HepG2 (cell line): Measurements from ENCODE around the gene MRPS2. TPM values are rescaled to one million over a fixed set of nuclear protein-coding genes. Genes with fewer than 3 reads are reported as not detected.

Source experiments
- ATAC-seq: fragments of 200-7000 bp; cut with Tn5 transposase; 3 replicates; pipeline ENCODE4 v1.9.1; 2020; ENCODE audit warnings: mild to moderate bottlenecking, moderate library complexity
- BruUV-seq: library from RNA; stranded (reverse); fragments of 400-500 nt; replicated peaks from 2 replicates; lab custom pipeline; 2021; lab: Mats Ljungman, UMichigan
- CTCF ChIA-PET: fragments of 300-600 bp; formaldehyde crosslinking; extraction: SDS; loops from one replicate; lab custom pipeline; 2021; ENCODE audit warnings: low total read pairs, inconsistent platforms, low intra/inter-chr PET ratio; lab: Yijun Ruan, JAX
- POLR2A ChIA-PET: fragments of 350-600 bp; sonication (Branson Sonifier 250); formaldehyde crosslinking; loops from one replicate; lab custom pipeline; 2020; ENCODE audit warnings: antibody characterized with exemption, inconsistent platforms; lab: Yijun Ruan, JAX
- DNase-seq: peaks from one replicate; pipeline ENCODE4 v3.0.0-alpha.2; 2015; ENCODE audit warnings: low spot score
- FAIRE-seq: peaks from 3 replicates; lab custom pipeline; 2011; peaks lifted over from hg19 to GRCh38; lab: Jason Lieb, UNC
- H2AFZ ChIP-seq: one replicate; pipeline ENCODE4 v1.6.1; 2011; ENCODE audit warnings: low read length, inconsistent platforms
- H3K27ac ChIP-seq: fragments of 300-600 bp; 3 replicates; pipeline ENCODE4 v1.8.0; 2011; ENCODE audit warnings: mixed run types, mild to moderate bottlenecking, mixed read lengths, low read length, inconsistent platforms; ENCODE audit not compliant: insufficient read depth; ENCODE audit errors: extremely low read length
- H3K27me3 ChIP-seq, 2 experiments: fragments of 200-600 bp in 1 of 2; 2 replicates in 1 of 2; 3 replicates in 1 of 2; pipeline versions ENCODE4 v1.6.0 to v1.8.0; 2011; ENCODE audit warnings: low read length in 2 of 2, mild to moderate bottlenecking in 2 of 2, moderate library complexity in 2 of 2, inconsistent platforms in 1 of 2; ENCODE audit not compliant: insufficient read depth in 2 of 2, control insufficient read depth in 1 of 2
- H3K36me3 ChIP-seq, 2 experiments: fragments of 200-600 bp in 1 of 2; replicated peaks in 1 of 2; 2 replicates in 1 of 2; 3 replicates in 1 of 2; pipeline versions ENCODE4 v1.5.1 to v1.8.0; 2011; ENCODE audit warnings: low read length in 2 of 2, inconsistent platforms in 1 of 2; ENCODE audit not compliant: insufficient read depth in 2 of 2, control insufficient read depth in 1 of 2
- H3K4me1 ChIP-seq: 2 replicates; pipeline ENCODE4 v1.5.1; 2012; ENCODE audit warnings: low read length, inconsistent platforms; ENCODE audit not compliant: insufficient read depth
- H3K4me2 ChIP-seq: 2 replicates; pipeline ENCODE4 v1.6.0; 2011; ENCODE audit warnings: low read depth, low read length, inconsistent platforms
- H3K4me3 ChIP-seq, 3 experiments: fragments of 200-600 bp in 1 of 3; sonication (generic), shearing (Covaris generic) in 1 of 3; replicated peaks in 1 of 3; 2 replicates each; pipeline ENCODE4 v1.5.1; 2011 to 2016; ENCODE audit warnings: low read length in 3 of 3, inconsistent platforms in 2 of 3, low read depth in 2 of 3, mild to moderate bottlenecking in 2 of 3, control low read depth in 1 of 3, mixed read lengths in 1 of 3; ENCODE audit not compliant: insufficient read depth in 1 of 3
- H3K79me2 ChIP-seq: one replicate; pipeline ENCODE4 v1.6.1; 2011; ENCODE audit warnings: low read length, inconsistent platforms; ENCODE audit not compliant: insufficient read depth
- H3K9ac ChIP-seq: 2 replicates; pipeline ENCODE4 v1.6.0; 2011; ENCODE audit warnings: mild to moderate bottlenecking, low read depth, low read length, inconsistent platforms; ENCODE audit not compliant: insufficient read depth
- H3K9me3 ChIP-seq: 2 replicates; pipeline ENCODE4 v1.5.1; 2012; ENCODE audit warnings: mild to moderate bottlenecking, low read length
- H4K20me1 ChIP-seq: 2 replicates; pipeline ENCODE4 v1.6.0; 2011; ENCODE audit warnings: inconsistent platforms, mild to moderate bottlenecking, low read length, moderate library complexity; ENCODE audit not compliant: insufficient read depth
- CENPX ChIP-seq: sonication (generic); formaldehyde crosslinking; IDR thresholded peaks from 2 replicates; pipeline ENCODE4 v1.9.0; 2021; ENCODE audit warnings: mild to moderate bottlenecking, missing genetic modification reagents, moderate library complexity
- FOSL2 ChIP-seq: sonication (generic); formaldehyde crosslinking; IDR thresholded peaks from 2 replicates; pipeline ENCODE4 v1.4.0; 2020; ENCODE audit warnings: missing genetic modification reagents
- HOXA9 ChIP-seq: sonication (generic); formaldehyde crosslinking; IDR thresholded peaks from 2 replicates; pipeline ENCODE4 v1.8.1; 2022; ENCODE audit warnings: missing genetic modification reagents, mild to moderate bottlenecking, moderate library complexity, borderline replicate concordance
- ISX ChIP-seq: sonication (generic); formaldehyde crosslinking; conservative IDR thresholded peaks from 2 replicates; pipeline ENCODE4 v1.5.0; 2020; ENCODE audit warnings: missing genetic modification reagents
- MAFK ChIP-seq, 2 experiments: IDR thresholded peaks in 1 of 2; conservative IDR thresholded peaks in 1 of 2; 2 replicates each; pipeline ENCODE4 v1.6.1; 2011; ENCODE audit warnings: improper control_type of control experiment in 2 of 2, low read length in 2 of 2
- ZNF260 ChIP-seq: sonication (generic); formaldehyde crosslinking; IDR thresholded peaks from 2 replicates; pipeline ENCODE4 v1.4.0; 2020; ENCODE audit warnings: missing genetic modification reagents, low read depth, mild to moderate bottlenecking, borderline replicate concordance
- ZNF264 ChIP-seq: sonication (generic); formaldehyde crosslinking; IDR thresholded peaks from 2 replicates; pipeline ENCODE4 v1.4.0; 2020; ENCODE audit warnings: missing genetic modification reagents
- ZNF672 ChIP-seq: sonication (generic); formaldehyde crosslinking; IDR thresholded peaks from 2 replicates; pipeline ENCODE4 v1.8.1; 2022; ENCODE audit warnings: missing genetic modification reagents
- WGBS: methylation state at CpG from one replicate; pipeline ENCODE4 v1.1.6; 2017; ENCODE audit warnings: low lambda C conversion rate; 5-methylcytosine and 5-hydroxymethylcytosine counted together
- in situ Hi-C: cut with HindIII; loops from 2 replicates; pipeline ENCODE4 v1.10.0; 2017; ENCODE audit warnings: low pct_unique_long_range_greater_than_20kb; ENCODE audit not compliant: extremely low pct_ligation_motif_present
- intact Hi-C: fragments of 100-400 bp; cut with micrococcal nuclease; formaldehyde crosslinking; loops from one replicate; pipeline ENCODE4 v1.10.0; 2022; ENCODE audit not compliant: unreplicated experiment
- polyA plus RNA-seq, 8 experiments: library from polyadenylated mRNA; depleted of rRNA in 3 of 8; stranded (reverse) in 7 of 8; unstranded in 1 of 8; fragments of >200 nt; fragmentation: Illumina TruSeq in 4 of 8; extraction: Trizol in 4 of 8; gene quantifications; 2 replicates each; pipeline versions ENCODE4 v1.2.1 to v1.2.3, GENCODE V29; 2011 to 2016; ENCODE audit warnings: low read depth in 4 of 8, missing spikeins in 1 of 8, mixed read lengths in 1 of 8; ENCODE audit not compliant: insufficient read depth in 1 of 8
- total RNA-seq, 5 experiments: library from RNA; depleted of rRNA; stranded (reverse); fragments of >200 nt; fragmentation: Illumina TruSeq; extraction: Trizol; gene quantifications; 2 replicates each; pipeline ENCODE4 v1.2.3, GENCODE V29; 2016; ENCODE audit warnings: low read depth in 1 of 5

MRPS2 gene
- total and polyA plus RNA-seq, 2 of the 13 experiments (the other 11 are each of a cell fraction or from before 2014, with no cell fraction given) = 44.4 to 86.7 TPM

- TF ChIP-seq CENPX (CRISPR knock-in tag) (no peak), ISX (CRISPR knock-in tag) (no peak), ZNF260 (CRISPR knock-in tag) (no peak), HOXA9 (CRISPR knock-in tag) (no peak)
- TF ChIP-seq, all 625 proteins: peak for 0
Measured at GRCh38 chr9:135464181-135464580, 36.3 kb upstream of the MRPS2 start (continued).

DNA sequence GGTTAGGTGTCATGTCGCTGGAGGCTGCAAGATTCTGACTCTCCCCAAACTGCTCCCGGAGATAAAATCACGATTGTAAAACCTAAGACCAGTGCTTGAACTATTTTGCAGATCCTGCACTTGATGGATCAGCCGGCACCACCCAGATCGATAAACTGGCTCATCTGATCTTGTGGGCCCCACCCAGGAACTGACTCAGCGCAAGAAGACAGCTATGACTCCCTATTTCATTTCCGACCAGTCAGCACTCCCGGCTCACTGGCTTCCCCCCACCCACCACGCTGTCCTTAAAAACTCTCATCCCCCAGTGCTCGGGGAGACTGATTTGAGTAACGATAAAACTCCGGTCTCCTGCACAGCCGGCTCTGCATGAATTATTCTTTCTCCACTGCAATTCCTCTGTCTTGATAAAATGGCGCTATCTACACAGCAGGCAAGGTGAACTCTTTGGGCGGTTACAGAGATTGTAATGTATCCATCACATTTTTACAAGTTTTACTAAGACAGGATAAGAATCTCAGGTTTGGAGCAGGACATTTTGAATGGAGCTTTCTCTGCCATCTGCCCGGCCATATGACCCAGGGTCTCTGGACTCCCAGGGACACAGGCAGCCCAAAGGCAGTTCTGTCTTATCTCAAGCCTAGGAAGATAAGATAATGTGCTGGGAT is 31.5 kb upstream of the MRPS2 start:
- in situ Hi-C loops (no loop called here), intact Hi-C loops (no loop called here)
- H3K27me3 ChIP-seq = no peaks in the 10 kb centered on the region
- H2AFZ ChIP-seq = no peak overlapping the region
- no peak overlapping the region for H3K4me2 ChIP-seq
- H3K4me1 ChIP-seq = no peaks in the 10 kb centered on the region
- WGBS = 61% methylated on average over 13 of the region's 16 CpGs
- H3K9me3 ChIP-seq = no peaks in the 10 kb centered on the region
- no peak overlapping the region for H3K9ac ChIP-seq
- TF ChIP-seq ZNF672 (CRISPR knock-in tag) = no peak
- TF ChIP-seq MAFK (conservative IDR thresholded peaks at IDR 0.05 in 1 of 2, IDR thresholded peaks at IDR 0.05 in 1 of 2; ENCODE audit: low read length in 2 of 2) = peak in 1 of 2 experiments; percentile 13; a peak in 1 of 4 replicates
- no peak for TF ChIP-seq ZNF264 (CRISPR knock-in tag)
- peak; percentile 36 for TF ChIP-seq FOSL2 (CRISPR knock-in tag)
- DNase-seq (no peak), ATAC-seq (no peak), FAIRE-seq (no peak)
- POLR2A ChIA-PET = no interaction called here
- H3K4me3 ChIP-seq = no peak overlapping the region
- CTCF ChIA-PET = no interaction called here
- no peaks in the 10 kb centered on the region for H3K79me2 ChIP-seq
- no TSS peak for BruUV-seq
- no peak overlapping the region for H3K27ac ChIP-seq
- H3K36me3 ChIP-seq = no peaks in the 10 kb centered on the region
- H4K20me1 ChIP-seq = no peaks in the 10 kb centered on the region
